ENCODE results near the gene LDB1. TPM values are rescaled to one million over a fixed set of nuclear protein-coding genes. Genes with fewer than 3 reads are reported as not detected.

The LDB1 gene
- total and polyA plus RNA-seq, 2 of the 13 experiments (the other 11 are each of a cell fraction or from before 2014, with no cell fraction given), result 17.2 to 45.5 TPM

DNA sequence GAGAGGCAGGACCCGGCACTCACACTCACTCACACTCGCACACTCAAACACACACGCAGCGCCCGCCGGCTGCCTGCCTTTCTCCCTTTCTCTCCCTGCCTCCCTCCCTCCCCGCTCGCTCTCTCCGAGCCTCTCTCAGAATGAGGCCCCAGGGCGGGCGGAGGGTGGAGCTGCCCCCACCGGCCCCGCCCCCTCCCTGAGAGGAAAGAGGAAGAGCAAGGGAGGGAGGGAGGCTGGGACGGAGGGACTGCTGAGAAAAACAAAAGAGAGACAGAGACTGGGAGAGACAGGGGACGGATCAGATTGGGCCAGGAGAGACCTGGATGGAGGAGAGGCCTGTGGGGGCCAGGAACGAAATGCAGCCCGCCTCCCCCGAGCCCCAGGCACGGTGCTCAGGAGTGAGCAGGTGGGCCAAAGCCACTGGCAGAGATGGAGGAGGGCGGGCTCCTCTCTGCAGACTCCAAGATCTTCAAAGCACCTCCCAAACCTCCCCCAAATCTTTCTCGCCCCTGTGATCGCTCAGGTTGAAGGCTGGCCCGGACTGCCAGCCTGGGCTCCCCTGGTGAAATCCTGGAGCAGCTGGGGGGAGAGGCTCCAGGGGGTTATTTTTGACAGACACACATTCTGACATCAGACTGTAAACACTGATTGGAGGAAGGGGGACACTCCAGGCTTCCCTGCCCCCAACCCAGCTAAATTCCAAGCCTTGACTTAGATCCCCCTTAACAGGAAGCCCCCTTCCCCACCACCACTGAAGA, 5.1 kb downstream of the LDB1 start (continued):
- TF ChIP-seq, protein P1, sequence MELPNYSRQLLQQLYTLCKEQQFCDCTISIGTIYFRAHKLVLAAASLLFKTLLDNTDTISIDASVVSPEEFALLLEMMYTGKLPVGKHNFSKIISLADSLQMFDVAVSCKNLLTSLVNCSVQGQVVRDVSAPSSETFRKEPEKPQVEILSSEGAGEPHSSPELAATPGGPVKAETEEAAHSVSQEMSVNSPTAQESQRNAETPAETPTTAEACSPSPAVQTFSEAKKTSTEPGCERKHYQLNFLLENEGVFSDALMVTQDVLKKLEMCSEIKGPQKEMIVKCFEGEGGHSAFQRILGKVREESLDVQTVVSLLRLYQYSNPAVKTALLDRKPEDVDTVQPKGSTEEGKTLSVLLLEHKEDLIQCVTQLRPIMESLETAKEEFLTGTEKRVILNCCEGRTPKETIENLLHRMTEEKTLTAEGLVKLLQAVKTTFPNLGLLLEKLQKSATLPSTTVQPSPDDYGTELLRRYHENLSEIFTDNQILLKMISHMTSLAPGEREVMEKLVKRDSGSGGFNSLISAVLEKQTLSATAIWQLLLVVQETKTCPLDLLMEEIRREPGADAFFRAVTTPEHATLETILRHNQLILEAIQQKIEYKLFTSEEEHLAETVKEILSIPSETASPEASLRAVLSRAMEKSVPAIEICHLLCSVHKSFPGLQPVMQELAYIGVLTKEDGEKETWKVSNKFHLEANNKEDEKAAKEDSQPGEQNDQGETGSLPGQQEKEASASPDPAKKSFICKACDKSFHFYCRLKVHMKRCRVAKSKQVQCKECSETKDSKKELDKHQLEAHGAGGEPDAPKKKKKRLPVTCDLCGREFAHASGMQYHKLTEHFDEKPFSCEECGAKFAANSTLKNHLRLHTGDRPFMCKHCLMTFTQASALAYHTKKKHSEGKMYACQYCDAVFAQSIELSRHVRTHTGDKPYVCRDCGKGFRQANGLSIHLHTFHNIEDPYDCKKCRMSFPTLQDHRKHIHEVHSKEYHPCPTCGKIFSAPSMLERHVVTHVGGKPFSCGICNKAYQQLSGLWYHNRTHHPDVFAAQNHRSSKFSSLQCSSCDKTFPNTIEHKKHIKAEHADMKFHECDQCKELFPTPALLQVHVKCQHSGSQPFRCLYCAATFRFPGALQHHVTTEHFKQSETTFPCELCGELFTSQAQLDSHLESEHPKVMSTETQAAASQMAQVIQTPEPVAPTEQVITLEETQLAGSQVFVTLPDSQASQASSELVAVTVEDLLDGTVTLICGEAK (IDR thresholded peaks at IDR 0.05), result no peak
- TF ChIP-seq, protein P1 (CRISPR knock-in tag; IDR thresholded peaks at IDR 0.05), result no peak
- TF ChIP-seq, protein P2, sequence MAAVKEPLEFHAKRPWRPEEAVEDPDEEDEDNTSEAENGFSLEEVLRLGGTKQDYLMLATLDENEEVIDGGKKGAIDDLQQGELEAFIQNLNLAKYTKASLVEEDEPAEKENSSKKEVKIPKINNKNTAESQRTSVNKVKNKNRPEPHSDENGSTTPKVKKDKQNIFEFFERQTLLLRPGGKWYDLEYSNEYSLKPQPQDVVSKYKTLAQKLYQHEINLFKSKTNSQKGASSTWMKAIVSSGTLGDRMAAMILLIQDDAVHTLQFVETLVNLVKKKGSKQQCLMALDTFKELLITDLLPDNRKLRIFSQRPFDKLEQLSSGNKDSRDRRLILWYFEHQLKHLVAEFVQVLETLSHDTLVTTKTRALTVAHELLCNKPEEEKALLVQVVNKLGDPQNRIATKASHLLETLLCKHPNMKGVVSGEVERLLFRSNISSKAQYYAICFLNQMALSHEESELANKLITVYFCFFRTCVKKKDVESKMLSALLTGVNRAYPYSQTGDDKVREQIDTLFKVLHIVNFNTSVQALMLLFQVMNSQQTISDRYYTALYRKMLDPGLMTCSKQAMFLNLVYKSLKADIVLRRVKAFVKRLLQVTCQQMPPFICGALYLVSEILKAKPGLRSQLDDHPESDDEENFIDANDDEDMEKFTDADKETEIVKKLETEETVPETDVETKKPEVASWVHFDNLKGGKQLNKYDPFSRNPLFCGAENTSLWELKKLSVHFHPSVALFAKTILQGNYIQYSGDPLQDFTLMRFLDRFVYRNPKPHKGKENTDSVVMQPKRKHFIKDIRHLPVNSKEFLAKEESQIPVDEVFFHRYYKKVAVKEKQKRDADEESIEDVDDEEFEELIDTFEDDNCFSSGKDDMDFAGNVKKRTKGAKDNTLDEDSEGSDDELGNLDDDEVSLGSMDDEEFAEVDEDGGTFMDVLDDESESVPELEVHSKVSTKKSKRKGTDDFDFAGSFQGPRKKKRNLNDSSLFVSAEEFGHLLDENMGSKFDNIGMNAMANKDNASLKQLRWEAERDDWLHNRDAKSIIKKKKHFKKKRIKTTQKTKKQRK (IDR thresholded peaks at IDR 0.05; ENCODE audit: low read length), result no peak
- TF ChIP-seq ZKSCAN5 (CRISPR knock-in tag; IDR thresholded peaks at IDR 0.05), result no peak
- peak; percentile 67 for TF ChIP-seq KAT8 (CRISPR knock-in tag; IDR thresholded peaks at IDR 0.05)
- TF ChIP-seq FOXK2 (IDR thresholded peaks at IDR 0.05), result no peak
- no peak for TF ChIP-seq ZFP90 (CRISPR knock-in tag; IDR thresholded peaks at IDR 0.05; ENCODE audit: borderline replicate concordance)
- TF ChIP-seq PHB2 (IDR thresholded peaks at IDR 0.05; ENCODE audit: partially characterized antibody), result no peak
- no peak for TF ChIP-seq NBN (conservative IDR thresholded peaks at IDR 0.05)
- TF ChIP-seq, protein P3, sequence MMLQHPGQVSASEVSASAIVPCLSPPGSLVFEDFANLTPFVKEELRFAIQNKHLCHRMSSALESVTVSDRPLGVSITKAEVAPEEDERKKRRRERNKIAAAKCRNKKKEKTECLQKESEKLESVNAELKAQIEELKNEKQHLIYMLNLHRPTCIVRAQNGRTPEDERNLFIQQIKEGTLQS (CRISPR knock-in tag; IDR thresholded peaks at IDR 0.05), result no peak
- peak; percentile 53; the same call in 1 of the 2 replicates for TF ChIP-seq ETV5 (CRISPR knock-in tag; IDR thresholded peaks at IDR 0.05; ENCODE audit: borderline replicate concordance)
- no peak for TF ChIP-seq HNF4G (IDR thresholded peaks at IDR 0.05; ENCODE audit: borderline replicate concordance, low read depth, low read length)
- TF ChIP-seq HNF4G (CRISPR knock-in tag; IDR thresholded peaks at IDR 0.05; ENCODE audit: borderline replicate concordance, low read depth), result no peak
- TF ChIP-seq FOXJ3 (CRISPR knock-in tag; IDR thresholded peaks at IDR 0.05; ENCODE audit: borderline replicate concordance), result no peak
- no peak for TF ChIP-seq CENPT (CRISPR knock-in tag; IDR thresholded peaks at IDR 0.05; ENCODE audit: low read depth)
- TF ChIP-seq, protein P4, sequence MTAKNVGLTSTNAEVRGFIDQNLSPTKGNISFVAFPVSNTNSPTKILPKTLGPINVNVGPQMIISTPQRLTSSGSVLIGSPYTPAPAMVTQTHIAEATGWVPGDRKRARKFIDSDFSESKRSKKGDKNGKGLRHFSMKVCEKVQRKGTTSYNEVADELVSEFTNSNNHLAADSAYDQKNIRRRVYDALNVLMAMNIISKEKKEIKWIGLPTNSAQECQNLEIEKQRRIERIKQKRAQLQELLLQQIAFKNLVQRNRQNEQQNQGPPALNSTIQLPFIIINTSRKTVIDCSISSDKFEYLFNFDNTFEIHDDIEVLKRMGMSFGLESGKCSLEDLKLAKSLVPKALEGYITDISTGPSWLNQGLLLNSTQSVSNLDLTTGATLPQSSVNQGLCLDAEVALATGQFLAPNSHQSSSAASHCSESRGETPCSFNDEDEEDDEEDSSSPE (CRISPR knock-in tag; IDR thresholded peaks at IDR 0.05), result 0 out of 2 replicates have a peak, but pooled peaks have one; percentile 21
